ENCODE results near the gene PTPN11. TPM values are rescaled to one million over a fixed set of nuclear protein-coding genes. Genes with fewer than 3 reads are reported as not detected.

PTPN11 gene
- total and polyA plus RNA-seq, 2 experiments from 2014 or later = 78.0 to 89.5 TPM

DNA sequence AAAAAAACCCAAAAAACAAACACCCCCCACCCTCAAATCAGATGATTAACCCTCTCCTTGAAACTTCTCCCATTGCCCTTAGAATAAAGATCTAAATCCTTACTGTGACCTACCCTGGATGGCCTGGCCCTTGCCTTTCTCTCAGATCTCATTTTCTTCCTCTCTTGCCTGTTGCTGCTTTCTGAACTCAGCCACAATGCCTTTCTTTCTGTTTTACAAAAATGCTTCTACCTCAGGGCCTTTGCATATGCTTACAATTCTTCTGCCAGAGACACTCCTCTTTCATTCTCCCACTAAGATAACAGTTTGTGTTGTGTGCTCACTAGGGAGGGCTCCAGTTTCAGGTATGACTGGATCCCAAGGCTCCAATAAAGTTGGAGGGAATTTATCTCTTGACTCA is 108.3 kb downstream of the PTPN11 start:
- Histone ChIP-seq H3K4me3 (no peak overlapping the region), H3K9ac (no peak overlapping the region), H3K9me2 (ENCODE audit: insufficient read depth) (no peaks in the 10 kb centered on the region), H3K27me3 (replicated peaks; ENCODE audit: insufficient read depth) (no peaks in the 10 kb centered on the region), H3K4me2 (ENCODE audit: unreplicated experiment) (no peak overlapping the region), H3K36me3 (ENCODE audit: low read depth) (no peaks in the 10 kb centered on the region), H3K4me1 (ENCODE audit: insufficient read depth) (no peaks in the 10 kb centered on the region), H3K27ac (no peak overlapping the region), H2AFZ (no peak overlapping the region), H3K79me2 (ENCODE audit: insufficient read depth) (no peaks in the 10 kb centered on the region), H3K9me3 (ENCODE audit: low read depth) (no peaks in the 10 kb centered on the region), H4K20me1 (ENCODE audit: insufficient read depth) (no peaks in the 10 kb centered on the region), H3F3A (ENCODE audit: insufficient read depth) (no peaks in the 10 kb centered on the region)
- TF ChIP-seq EZH2phosphoT487 (IDR thresholded peaks at IDR 0.05; ENCODE audit: insufficient read depth, low read depth) = no peak
- no peak for TF ChIP-seq EZH2 (IDR thresholded peaks at IDR 0.05; ENCODE audit: insufficient read depth, poor library complexity, severe bottlenecking)
- no peak for DNase-seq
- in situ Hi-C loops (cut with MboI) = no loop called here

DNA sequence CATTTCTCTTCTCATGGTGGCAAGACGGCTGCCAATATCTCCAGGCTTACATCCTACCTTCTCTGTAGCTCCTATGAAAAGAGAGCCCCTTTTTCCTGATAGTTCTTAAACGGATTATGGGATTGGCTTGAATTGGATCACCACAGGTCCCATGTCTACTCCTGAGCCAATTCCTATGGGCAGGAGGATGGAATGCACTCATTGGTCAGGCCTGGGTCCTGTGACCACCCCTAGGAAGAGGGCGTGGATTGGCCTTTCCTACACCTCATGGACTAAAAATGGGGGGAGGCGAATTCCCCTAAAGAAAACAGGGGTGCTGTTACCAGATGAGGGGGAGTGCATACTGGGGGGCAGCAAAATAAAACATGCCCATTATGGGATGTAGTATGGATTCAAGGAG is 108.8 kb downstream of the PTPN11 start:
- no peak for TF ChIP-seq EZH2 (IDR thresholded peaks at IDR 0.05; ENCODE audit: insufficient read depth, poor library complexity, severe bottlenecking)
- no peak for TF ChIP-seq EZH2phosphoT487 (IDR thresholded peaks at IDR 0.05; ENCODE audit: insufficient read depth, low read depth)
- Histone ChIP-seq H3K4me1 (ENCODE audit: insufficient read depth) (no peaks in the 10 kb centered on the region), H3K4me3 (no peak overlapping the region), H3F3A (ENCODE audit: insufficient read depth) (no peaks in the 10 kb centered on the region), H3K27ac (no peak overlapping the region), H3K36me3 (ENCODE audit: low read depth) (no peaks in the 10 kb centered on the region), H3K79me2 (ENCODE audit: insufficient read depth) (no peaks in the 10 kb centered on the region), H4K20me1 (ENCODE audit: insufficient read depth) (no peaks in the 10 kb centered on the region), H3K9me2 (ENCODE audit: insufficient read depth) (no peaks in the 10 kb centered on the region), H2AFZ (no peak overlapping the region), H3K9me3 (ENCODE audit: low read depth) (no peaks in the 10 kb centered on the region), H3K4me2 (ENCODE audit: unreplicated experiment) (no peak overlapping the region), H3K27me3 (replicated peaks; ENCODE audit: insufficient read depth) (no peaks in the 10 kb centered on the region), H3K9ac (no peak overlapping the region)
- DNase-seq = no peak
- in situ Hi-C loops (cut with MboI) = no loop called here
- 52 to 59% methylated on average over 4 of the region's 4 CpGs for whole genome bisulfite sequencing, 2 experiments (ENCODE audit: low coverage in 1 of 2, low lambda C conversion rate in 2 of 2, missing lambda C conversion rate in 2 of 2)

DNA sequence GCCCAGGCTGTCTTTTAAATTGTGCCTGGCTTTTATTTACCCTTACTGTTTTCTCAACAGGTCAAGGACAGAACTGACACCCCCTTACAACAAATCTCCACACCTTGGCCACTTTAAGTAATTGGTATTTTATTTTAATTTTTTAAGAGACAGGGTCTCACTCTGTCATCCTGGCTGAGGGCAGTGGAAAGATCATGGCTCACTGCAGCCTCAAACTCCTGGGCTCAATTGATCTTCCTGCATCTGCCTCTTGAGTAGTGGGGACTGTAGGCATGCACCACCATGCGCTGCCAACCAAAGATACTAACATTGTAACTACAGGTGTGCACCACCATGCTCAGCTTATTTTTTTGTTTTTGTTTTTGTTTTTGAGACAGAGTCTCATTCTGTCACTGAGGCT is 109.8 kb downstream of the PTPN11 start:
- in situ Hi-C loops (cut with MboI) = no loop called here
- Histone ChIP-seq H3K36me3 (ENCODE audit: low read depth) (no peaks in the 10 kb centered on the region), H3K79me2 (ENCODE audit: insufficient read depth) (no peaks in the 10 kb centered on the region), H3K9me2 (ENCODE audit: insufficient read depth) (no peaks in the 10 kb centered on the region), H3K4me2 (ENCODE audit: unreplicated experiment) (no peak overlapping the region), H3K4me1 (ENCODE audit: insufficient read depth) (no peaks in the 10 kb centered on the region), H3K4me3 (no peak overlapping the region), H3K9ac (no peak overlapping the region), H4K20me1 (ENCODE audit: insufficient read depth) (no peaks in the 10 kb centered on the region), H3K27me3 (replicated peaks; ENCODE audit: insufficient read depth) (no peaks in the 10 kb centered on the region), H3K27ac (no peak overlapping the region), H2AFZ (no peak overlapping the region), H3K9me3 (ENCODE audit: low read depth) (no peaks in the 10 kb centered on the region), H3F3A (ENCODE audit: insufficient read depth) (no peaks in the 10 kb centered on the region)
- no peak for TF ChIP-seq EZH2 (IDR thresholded peaks at IDR 0.05; ENCODE audit: insufficient read depth, poor library complexity, severe bottlenecking)
- no peak for TF ChIP-seq EZH2phosphoT487 (IDR thresholded peaks at IDR 0.05; ENCODE audit: insufficient read depth, low read depth)
- WGBS, 2 experiments (ENCODE audit: low coverage in 1 of 2, low lambda C conversion rate in 2 of 2, missing lambda C conversion rate in 2 of 2) = 38 to 50% methylated on average over 1 of the region's 1 CpG
- DNase-seq = no peak

DNA sequence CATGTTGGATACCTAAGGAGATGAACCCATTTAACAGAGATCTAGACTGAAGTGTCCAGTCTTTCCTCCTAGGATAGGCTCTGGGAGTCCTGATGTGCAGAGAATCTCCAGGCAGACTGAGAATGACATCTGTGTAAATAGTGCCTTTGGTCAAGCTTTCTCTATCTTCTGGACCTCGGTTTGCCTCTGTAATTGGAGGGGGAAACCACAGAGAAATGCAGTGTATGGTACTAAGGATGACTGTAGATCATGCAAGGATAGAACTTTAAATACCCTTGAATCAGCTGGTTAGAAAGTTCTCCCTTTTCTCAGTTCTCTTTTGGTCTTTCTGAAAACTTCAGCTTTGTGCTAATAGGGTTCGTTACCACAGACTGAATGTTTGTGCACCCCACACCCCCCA is 112.2 kb downstream of the PTPN11 start:
- H3K36me3 ChIP-seq (ENCODE audit: low read depth) = no peaks in the 10 kb centered on the region
- H3K27ac ChIP-seq = no peak overlapping the region
- H3K9me2 ChIP-seq (ENCODE audit: insufficient read depth) = no peaks in the 10 kb centered on the region
- no peak overlapping the region for H3K4me3 ChIP-seq
- 27 to 31% methylated on average over 2 of the region's 2 CpGs for WGBS, 2 experiments (ENCODE audit: low coverage in 1 of 2, low lambda C conversion rate in 2 of 2, missing lambda C conversion rate in 2 of 2)
- in situ Hi-C loops (cut with MboI) = no loop called here
- no peaks in the 10 kb centered on the region for H3K27me3 ChIP-seq (replicated peaks; ENCODE audit: insufficient read depth)
- no peaks in the 10 kb centered on the region for H3F3A ChIP-seq (ENCODE audit: insufficient read depth)
- no peak overlapping the region for H3K4me2 ChIP-seq (ENCODE audit: unreplicated experiment)
- no peaks in the 10 kb centered on the region for H3K4me1 ChIP-seq (ENCODE audit: insufficient read depth)
- DNase-seq = no peak
- no peak overlapping the region for H2AFZ ChIP-seq
- no peak overlapping the region for H3K9ac ChIP-seq
- H3K9me3 ChIP-seq (ENCODE audit: low read depth) = no peaks in the 10 kb centered on the region
- no peaks in the 10 kb centered on the region for H4K20me1 ChIP-seq (ENCODE audit: insufficient read depth)
- H3K79me2 ChIP-seq (ENCODE audit: insufficient read depth) = no peaks in the 10 kb centered on the region
- TF ChIP-seq EZH2phosphoT487 (IDR thresholded peaks at IDR 0.05; ENCODE audit: insufficient read depth, low read depth) (no peak), EZH2 (IDR thresholded peaks at IDR 0.05; ENCODE audit: insufficient read depth, poor library complexity, severe bottlenecking) (no peak)

DNA sequence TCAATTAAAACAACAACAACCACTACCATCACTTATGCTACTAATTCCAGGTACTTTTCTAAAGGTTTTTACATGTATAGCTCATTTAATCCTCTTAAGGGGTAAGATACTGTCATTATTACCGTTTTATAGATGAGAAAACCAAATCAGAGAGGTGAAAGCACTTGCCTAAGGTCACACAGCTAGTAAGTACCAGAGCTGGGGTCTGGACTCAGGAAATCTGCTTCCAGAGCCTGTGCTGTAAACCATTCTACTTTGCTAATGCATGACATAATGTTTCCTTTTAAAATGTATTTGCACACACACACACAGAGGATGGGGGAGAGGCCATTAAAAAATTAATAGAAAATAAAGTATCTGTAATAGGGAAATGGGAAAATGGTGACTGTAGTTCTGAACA is 113.4 kb downstream of the PTPN11 start:
- no peaks in the 10 kb centered on the region for H4K20me1 ChIP-seq (ENCODE audit: insufficient read depth)
- H2AFZ ChIP-seq = no peak overlapping the region
- WGBS, 2 experiments (ENCODE audit: low coverage in 1 of 2, low lambda C conversion rate in 2 of 2, missing lambda C conversion rate in 2 of 2) = 20 to 51% methylated on average over 1 of the region's 1 CpG
- no peaks in the 10 kb centered on the region for H3F3A ChIP-seq (ENCODE audit: insufficient read depth)
- no peak for DNase-seq
- H3K4me3 ChIP-seq = no peak overlapping the region
- no peak overlapping the region for H3K9ac ChIP-seq
- in situ Hi-C loops (cut with MboI) = no loop called here
- H3K27ac ChIP-seq = no peak overlapping the region
- no peaks in the 10 kb centered on the region for H3K79me2 ChIP-seq (ENCODE audit: insufficient read depth)
- H3K27me3 ChIP-seq (replicated peaks; ENCODE audit: insufficient read depth) = no peaks in the 10 kb centered on the region
- no peaks in the 10 kb centered on the region for H3K9me3 ChIP-seq (ENCODE audit: low read depth)
- no peaks in the 10 kb centered on the region for H3K9me2 ChIP-seq (ENCODE audit: insufficient read depth)
- no peak overlapping the region for H3K4me2 ChIP-seq (ENCODE audit: unreplicated experiment)
- H3K36me3 ChIP-seq (ENCODE audit: low read depth) = no peaks in the 10 kb centered on the region
- H3K4me1 ChIP-seq (ENCODE audit: insufficient read depth) = no peaks in the 10 kb centered on the region
- TF ChIP-seq EZH2phosphoT487 (IDR thresholded peaks at IDR 0.05; ENCODE audit: insufficient read depth, low read depth) = no peak
- TF ChIP-seq EZH2 (IDR thresholded peaks at IDR 0.05; ENCODE audit: insufficient read depth, poor library complexity, severe bottlenecking) = no peak
